Measurements from ENCODE around the gene KRTAP4-11. TPM values are rescaled to one million over a fixed set of nuclear protein-coding genes. Genes with fewer than 3 reads are reported as not detected.

KRTAP4-11 gene
- total and polyA plus RNA-seq, 10 of the 15 experiments (the other 5 are each of a cell fraction or from before 2014, with no cell fraction given) = not detected

GRCh38 chr17:41126412-41126811 is 8.2 kb upstream of the KRTAP4-11 start:
- FAIRE-seq (no peak), DNase-seq (ENCODE audit: low read depth, low spot score) (no peak), ATAC-seq (no peak)
- Histone ChIP-seq H3K9ac (ENCODE audit: control insufficient read depth, insufficient read depth, low read length) (no peak overlapping the region), H3K4me2 (ENCODE audit: control insufficient read depth, insufficient read depth) (no peak overlapping the region), H3K9me3 (replicated peaks; ENCODE audit: control insufficient read depth, insufficient read depth, low read length) (no peaks in the 10 kb centered on the region), H4K20me1 (ENCODE audit: control insufficient read depth, insufficient read depth) (no peaks in the 10 kb centered on the region), H3K4me1 (ENCODE audit: control insufficient read depth, insufficient read depth, low read length) (no peaks in the 10 kb centered on the region), H3K79me2 (ENCODE audit: control insufficient read depth, insufficient read depth, low read length) (no peaks in the 10 kb centered on the region), H3K27ac (ENCODE audit: control insufficient read depth, insufficient read depth) (no peak overlapping the region), H3K27me3 (replicated peaks in 1 of 2; ENCODE audit: control insufficient read depth in 2 of 2, insufficient read depth in 2 of 2, low read length in 1 of 2) (no peaks in the 10 kb centered on the region), H3K4me3 (no peak overlapping the region), H2AFZ (ENCODE audit: control insufficient read depth, low read depth, low read length) (no peak overlapping the region), H3K36me3 (ENCODE audit: control insufficient read depth in 2 of 2, insufficient read depth in 2 of 2, low read length in 1 of 2) (no peaks in the 10 kb centered on the region)
- 13% methylated on average over 3 of the region's 3 CpGs for WGBS (ENCODE audit: insufficient coverage, insufficient replicate concordance, low lambda C conversion rate, missing lambda C conversion rate)
- CTCF ChIA-PET = no interaction called here
- POLR2A ChIA-PET = no interaction called here
- in situ Hi-C loops (cut with MboI) = no loop called here
- intact Hi-C loops (cut with micrococcal nuclease; ENCODE audit: unreplicated experiment) = no loop called here
- RAD21 ChIA-PET (ENCODE audit: unreplicated experiment) = no interaction called here
- TF ChIP-seq NFYB (IDR thresholded peaks at IDR 0.05; ENCODE audit: insufficient read depth, low read depth, low read length) = no peak
- no peak for TF ChIP-seq ESRRA (IDR thresholded peaks at IDR 0.05; ENCODE audit: low read length)
- no peak for TF ChIP-seq MLLT1 (IDR thresholded peaks at IDR 0.05)
- no TSS peak for BruUV-seq (replicated peaks)
- SMC1A ChIA-PET (ENCODE audit: uncharacterized antibody, unreplicated experiment) = no interaction called here

GRCh38 chr17:41125064-41125463 is 6.9 kb upstream of the KRTAP4-11 start:
- SMC1A ChIA-PET (ENCODE audit: uncharacterized antibody, unreplicated experiment) = no interaction called here
- FAIRE-seq (no peak), DNase-seq (ENCODE audit: low read depth, low spot score) (no peak), ATAC-seq (no peak)
- Histone ChIP-seq H3K4me3 (no peak overlapping the region), H3K4me1 (ENCODE audit: control insufficient read depth, insufficient read depth, low read length) (no peaks in the 10 kb centered on the region), H3K27ac (ENCODE audit: control insufficient read depth, insufficient read depth) (no peak overlapping the region), H3K4me2 (ENCODE audit: control insufficient read depth, insufficient read depth) (no peak overlapping the region), H3K9me3 (replicated peaks; ENCODE audit: control insufficient read depth, insufficient read depth, low read length) (no peaks in the 10 kb centered on the region), H3K9ac (ENCODE audit: control insufficient read depth, insufficient read depth, low read length) (no peak overlapping the region), H3K79me2 (ENCODE audit: control insufficient read depth, insufficient read depth, low read length) (no peaks in the 10 kb centered on the region), H3K27me3 (replicated peaks in 1 of 2; ENCODE audit: control insufficient read depth in 2 of 2, insufficient read depth in 2 of 2, low read length in 1 of 2) (no peaks in the 10 kb centered on the region), H4K20me1 (ENCODE audit: control insufficient read depth, insufficient read depth) (no peaks in the 10 kb centered on the region), H2AFZ (ENCODE audit: control insufficient read depth, low read depth, low read length) (no peak overlapping the region), H3K36me3 (ENCODE audit: control insufficient read depth in 2 of 2, insufficient read depth in 2 of 2, low read length in 1 of 2) (no peaks in the 10 kb centered on the region)
- BruUV-seq (replicated peaks) = no TSS peak
- RAD21 ChIA-PET (ENCODE audit: unreplicated experiment) = no interaction called here
- CTCF ChIA-PET = no interaction called here
- WGBS (ENCODE audit: insufficient coverage, insufficient replicate concordance, low lambda C conversion rate, missing lambda C conversion rate) = 50% methylated on average over 2 of the region's 2 CpGs
- POLR2A ChIA-PET = no interaction called here
- intact Hi-C loops (cut with micrococcal nuclease; ENCODE audit: unreplicated experiment) (no loop called here), in situ Hi-C loops (cut with MboI) (no loop called here)
- TF ChIP-seq TARDBP (IDR thresholded peaks at IDR 0.05; ENCODE audit: borderline replicate concordance) = no peak
- TF ChIP-seq NFYB (IDR thresholded peaks at IDR 0.05; ENCODE audit: insufficient read depth, low read depth, low read length) = no peak
- TF ChIP-seq RCOR1 (conservative IDR thresholded peaks at IDR 0.05; ENCODE audit: low read depth, low read length) = no peak
- no peak for TF ChIP-seq MEF2B (IDR thresholded peaks at IDR 0.05; ENCODE audit: partially characterized antibody, poor library complexity, severe bottlenecking)
- TF ChIP-seq HSF1 (IDR thresholded peaks at IDR 0.05; ENCODE audit: low read depth, low read length) = no peak
- no peak for TF ChIP-seq IKZF1 (conservative IDR thresholded peaks at IDR 0.05)
- TF ChIP-seq CUX1 (IDR thresholded peaks at IDR 0.05; ENCODE audit: insufficient replicate concordance, low read depth, low read length) = no peak
- TF ChIP-seq PML (IDR thresholded peaks at IDR 0.05; ENCODE audit: low read length) = no peak
